H9 (cell line): ENCODE measurements around the gene DYRK3. TPM values are rescaled to one million over a fixed set of nuclear protein-coding genes. Genes with fewer than 3 reads are reported as not detected.

Experiments used
- DNase-seq: peaks from one replicate; pipeline ENCODE4 v3.0.0-alpha.2; 2017
- H2AFZ ChIP-seq: one replicate; pipeline ENCODE4 v1.6.1; 2013; ENCODE audit warnings: mild to moderate bottlenecking, low read length, control low read depth, moderate library complexity
- H2AK5ac ChIP-seq: 2 replicates; pipeline ENCODE4 v1.6.1; 2013; ENCODE audit warnings: low read length, control low read depth, mixed read lengths; ENCODE audit not compliant: insufficient read length
- H2BK120ac ChIP-seq: one replicate; pipeline ENCODE4 v1.6.1; 2013; ENCODE audit warnings: low read depth, mild to moderate bottlenecking, low read length, control low read depth, inconsistent platforms; ENCODE audit not compliant: poor library complexity, severe bottlenecking
- H2BK12ac ChIP-seq: 2 replicates; pipeline ENCODE4 v1.6.1; 2013; ENCODE audit warnings: low read length, control low read depth, mixed read lengths, low read depth; ENCODE audit not compliant: insufficient read length
- H2BK15ac ChIP-seq: 2 replicates; pipeline ENCODE4 v1.6.1; 2013; ENCODE audit warnings: low read depth, low read length, control low read depth
- H2BK20ac ChIP-seq: one replicate; pipeline ENCODE4 v1.6.1; 2013; ENCODE audit warnings: low read depth, mild to moderate bottlenecking, low read length, control low read depth, inconsistent platforms; ENCODE audit not compliant: poor library complexity, severe bottlenecking
- H2BK5ac ChIP-seq: 2 replicates; pipeline ENCODE4 v1.6.1; 2013; ENCODE audit warnings: low read length, control low read depth, mixed read lengths; ENCODE audit not compliant: insufficient read length
- H3K14ac ChIP-seq: 2 replicates; pipeline ENCODE4 v1.6.1; 2013; ENCODE audit warnings: low read length, control low read depth; ENCODE audit not compliant: insufficient read depth
- H3K18ac ChIP-seq: 2 replicates; pipeline ENCODE4 v1.6.1; 2013; ENCODE audit warnings: low read depth, mild to moderate bottlenecking, mixed read lengths, low read length, control low read depth; ENCODE audit not compliant: insufficient read length
- H3K23ac ChIP-seq: 2 replicates; pipeline ENCODE4 v1.6.1; 2013; ENCODE audit warnings: low read length, control low read depth, mixed read lengths, low read depth; ENCODE audit not compliant: insufficient read length
- H3K23me2 ChIP-seq: 2 replicates; pipeline ENCODE4 v1.6.1; 2013; ENCODE audit warnings: low read depth, mild to moderate bottlenecking, mixed read lengths, low read length, control low read depth; ENCODE audit not compliant: insufficient read length, poor library complexity, severe bottlenecking
- H3K27ac ChIP-seq: 2 replicates; pipeline ENCODE4 v1.5.1; 2013; ENCODE audit warnings: low read length, control low read depth, mixed read lengths, low read depth; ENCODE audit not compliant: insufficient read length
- H3K27me3 ChIP-seq: 2 replicates; pipeline ENCODE4 v1.6.1; 2013; ENCODE audit warnings: low read length, control low read depth, inconsistent platforms; ENCODE audit not compliant: insufficient read depth
- H3K4ac ChIP-seq: 2 replicates; pipeline ENCODE4 v1.6.1; 2013; ENCODE audit warnings: low read depth, mild to moderate bottlenecking, control low read depth, inconsistent platforms, low read length, moderate library complexity
- H3K4me1 ChIP-seq: 2 replicates; pipeline ENCODE4 v1.6.1; 2013; ENCODE audit warnings: low read length, control low read depth, inconsistent platforms; ENCODE audit not compliant: insufficient read depth
- H3K4me2 ChIP-seq: 2 replicates; pipeline ENCODE4 v1.6.1; 2013; ENCODE audit warnings: low read length, control low read depth, mixed read lengths; ENCODE audit not compliant: insufficient read length, insufficient read depth
- H3K56ac ChIP-seq: 2 replicates; pipeline ENCODE4 v1.6.1; 2013; ENCODE audit warnings: low read depth, mild to moderate bottlenecking, mixed read lengths, low read length, control low read depth; ENCODE audit not compliant: insufficient read length
- H3K79me1 ChIP-seq: 2 replicates; pipeline ENCODE4 v1.6.1; 2013; ENCODE audit warnings: low read depth, mild to moderate bottlenecking, moderate library complexity, low read length, control low read depth, inconsistent platforms; ENCODE audit not compliant: insufficient read depth, poor library complexity, severe bottlenecking
- H3K79me2 ChIP-seq: 2 replicates; pipeline ENCODE4 v1.6.1; 2013; ENCODE audit warnings: low read length, control low read depth, inconsistent platforms; ENCODE audit not compliant: insufficient read depth
- H3K9ac ChIP-seq: 2 replicates; pipeline ENCODE4 v1.6.1; 2013; ENCODE audit warnings: low read length, control low read depth, mixed read lengths; ENCODE audit not compliant: insufficient read length; ENCODE audit errors: extremely low read depth
- H3K9me3 ChIP-seq: one replicate; pipeline ENCODE4 v1.6.1; 2013; ENCODE audit warnings: low read depth, low read length, inconsistent platforms; ENCODE audit not compliant: control insufficient read depth
- H3T11ph ChIP-seq: one replicate; pipeline ENCODE4 v1.6.1; 2013; ENCODE audit warnings: mild to moderate bottlenecking, low read length, control low read depth, inconsistent platforms
- H4K20me1 ChIP-seq: one replicate; pipeline ENCODE4 v1.6.1; 2013; ENCODE audit not compliant: control insufficient read depth, insufficient read length, insufficient read depth
- H4K5ac ChIP-seq: 2 replicates; pipeline ENCODE4 v1.6.1; 2013; ENCODE audit warnings: low read depth, mild to moderate bottlenecking, mixed read lengths, low read length, control low read depth; ENCODE audit not compliant: insufficient read length
- H4K8ac ChIP-seq: replicated peaks from 2 replicates; pipeline ENCODE4 v1.6.1; 2013; ENCODE audit warnings: low read length, control low read depth, mixed read lengths, low read depth; ENCODE audit not compliant: insufficient read length
- H4K91ac ChIP-seq: 2 replicates; pipeline ENCODE4 v1.6.1; 2013; ENCODE audit warnings: low read depth, mild to moderate bottlenecking, moderate library complexity, mixed read lengths, low read length, control low read depth; ENCODE audit not compliant: insufficient read length
- H3K27ac Mint-ChIP-seq, 3 experiments: 2 replicates in 2 of 3; 3 replicates in 1 of 3; pipeline ENCODE4 v1.8.0; 2020 to 2021; ENCODE audit warnings: mixed read lengths in 3 of 3, mild to moderate bottlenecking in 1 of 3, moderate library complexity in 1 of 3
- H3K27me3 Mint-ChIP-seq: 2 replicates; pipeline ENCODE4 v1.8.0; 2021; ENCODE audit warnings: low read depth, mild to moderate bottlenecking, moderate library complexity, mixed read lengths
- H3K36me3 Mint-ChIP-seq, 3 experiments: 2 replicates in 2 of 3; 3 replicates in 1 of 3; pipeline ENCODE4 v1.8.0; 2020 to 2021; ENCODE audit warnings: low read depth in 3 of 3, mixed read lengths in 3 of 3; ENCODE audit not compliant: insufficient read depth in 1 of 3
- H3K4me1 Mint-ChIP-seq, 2 experiments: 2 replicates each; pipeline ENCODE4 v1.8.0; 2020; ENCODE audit warnings: mixed read lengths in 2 of 2
- H3K4me3 Mint-ChIP-seq, 2 experiments: 2 replicates in 1 of 2; 3 replicates in 1 of 2; pipeline ENCODE4 v1.8.0; 2020 to 2021; ENCODE audit warnings: mild to moderate bottlenecking in 2 of 2, mixed read lengths in 2 of 2, moderate library complexity in 1 of 2
- H3K9me3 Mint-ChIP-seq, 2 experiments: 2 replicates in 1 of 2; 3 replicates in 1 of 2; pipeline ENCODE4 v1.8.0; 2020; ENCODE audit warnings: mild to moderate bottlenecking in 2 of 2, mixed read lengths in 2 of 2, moderate library complexity in 1 of 2
- WGBS: extraction: QIAGEN DNeasy Blood & Tissue Kit; methylation state at CpG from one replicate; pipeline ENCODE4 v1.1.7; 2013; ENCODE audit warnings: missing lambda C conversion rate, low lambda C conversion rate, mixed read lengths; ENCODE audit not compliant: insufficient read length; ENCODE audit errors: extremely low coverage; 5-methylcytosine and 5-hydroxymethylcytosine counted together
- total RNA-seq: library from RNA; stranded (reverse); gene quantifications from 2 replicates; pipeline ENCODE4 v1.2.1, GENCODE V29; 2021
- TF ChIP-seq, protein P1 (sequence below): fragments of 200-600 bp; sonication (generic); conservative IDR thresholded peaks from 3 replicates; pipeline ENCODE4 v1.8.0; 2021; ENCODE audit warnings: antibody characterized with exemption, mild to moderate bottlenecking

DYRK3 gene
- total RNA-seq, 1 experiment from 2014 or later: 4.7 TPM

DNA sequence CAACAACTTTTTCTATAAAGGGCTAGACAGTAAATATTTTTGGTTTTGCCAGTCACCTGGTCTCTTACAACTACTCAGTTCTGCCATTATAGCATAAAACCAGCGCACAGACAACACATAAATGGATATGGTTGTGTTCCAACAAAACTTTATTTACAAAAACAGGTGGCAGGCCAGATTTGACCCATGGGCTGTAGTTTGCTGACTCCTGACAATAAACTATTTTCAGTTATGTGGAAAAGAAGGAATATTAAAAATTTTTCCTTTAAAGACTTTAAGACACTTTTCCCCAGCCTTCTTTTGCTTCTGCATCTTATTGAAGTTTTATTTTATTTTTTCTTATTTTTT, 39.0 kb upstream of the DYRK3 start:
- H2AFZ ChIP-seq: no peak overlapping the region
- H3K79me2 ChIP-seq: no peaks in the 10 kb centered on the region
- no peak overlapping the region for H4K8ac ChIP-seq
- H2BK12ac ChIP-seq: no peak overlapping the region
- H3K9ac ChIP-seq: no peak overlapping the region
- H3K4me2 ChIP-seq: no peak overlapping the region
- H3K23ac ChIP-seq: no peak overlapping the region
- H4K20me1 ChIP-seq: no peaks in the 10 kb centered on the region
- H4K91ac ChIP-seq: no peak overlapping the region
- H2BK120ac ChIP-seq: no peak overlapping the region
- no peak overlapping the region for H4K5ac ChIP-seq
- no peak overlapping the region for H2BK5ac ChIP-seq
- no CpG with 5 or more reads among the region's 1 CpG for WGBS
- H3K36me3 Mint-ChIP-seq: peaks cover 18 to 60% (median 56%) of the 10 kb centered on the region in 3 experiments; a peak in 6 of 7 replicates
- H3K79me1 ChIP-seq: no peaks in the 10 kb centered on the region
- no peaks in the 10 kb centered on the region for H3K9me3 Mint-ChIP-seq
- H3K4me3 Mint-ChIP-seq: no peak overlapping the region
- no peak overlapping the region for H3K18ac ChIP-seq
- H3K9me3 ChIP-seq: no peaks in the 10 kb centered on the region
- H2AK5ac ChIP-seq: no peak overlapping the region
- H3K23me2 ChIP-seq: no peaks in the 10 kb centered on the region
- H3K27me3 ChIP-seq: no peaks in the 10 kb centered on the region
- no peak overlapping the region for H2BK15ac ChIP-seq
- H3K4me1 Mint-ChIP-seq: no peaks in the 10 kb centered on the region
- no peak overlapping the region for H3T11ph ChIP-seq
- H3K4ac ChIP-seq: no peak overlapping the region
- H3K27me3 Mint-ChIP-seq: no peaks in the 10 kb centered on the region
- no peaks in the 10 kb centered on the region for H3K4me1 ChIP-seq
- H3K56ac ChIP-seq: no peak overlapping the region
- H3K14ac ChIP-seq: no peak overlapping the region
- no peak overlapping the region for H3K27ac Mint-ChIP-seq
- no peak overlapping the region for H3K27ac ChIP-seq
- TF ChIP-seq, protein P1, sequence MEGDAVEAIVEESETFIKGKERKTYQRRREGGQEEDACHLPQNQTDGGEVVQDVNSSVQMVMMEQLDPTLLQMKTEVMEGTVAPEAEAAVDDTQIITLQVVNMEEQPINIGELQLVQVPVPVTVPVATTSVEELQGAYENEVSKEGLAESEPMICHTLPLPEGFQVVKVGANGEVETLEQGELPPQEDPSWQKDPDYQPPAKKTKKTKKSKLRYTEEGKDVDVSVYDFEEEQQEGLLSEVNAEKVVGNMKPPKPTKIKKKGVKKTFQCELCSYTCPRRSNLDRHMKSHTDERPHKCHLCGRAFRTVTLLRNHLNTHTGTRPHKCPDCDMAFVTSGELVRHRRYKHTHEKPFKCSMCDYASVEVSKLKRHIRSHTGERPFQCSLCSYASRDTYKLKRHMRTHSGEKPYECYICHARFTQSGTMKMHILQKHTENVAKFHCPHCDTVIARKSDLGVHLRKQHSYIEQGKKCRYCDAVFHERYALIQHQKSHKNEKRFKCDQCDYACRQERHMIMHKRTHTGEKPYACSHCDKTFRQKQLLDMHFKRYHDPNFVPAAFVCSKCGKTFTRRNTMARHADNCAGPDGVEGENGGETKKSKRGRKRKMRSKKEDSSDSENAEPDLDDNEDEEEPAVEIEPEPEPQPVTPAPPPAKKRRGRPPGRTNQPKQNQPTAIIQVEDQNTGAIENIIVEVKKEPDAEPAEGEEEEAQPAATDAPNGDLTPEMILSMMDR: no peak
- DNase-seq: no peak
- no peak overlapping the region for H2BK20ac ChIP-seq
